HepG2 (cell line): ENCODE data around the gene CADM2.

ENCODE experiments used
- CBFB ChIP-seq: sonication (generic); formaldehyde crosslinking; IDR thresholded peaks from 2 replicates; pipeline ENCODE4 v1.4.0; 2020; ENCODE audit warnings: missing genetic modification reagents
- GABPA ChIP-seq, 2 experiments: IDR thresholded peaks; 2 replicates each; pipeline ENCODE4 v1.6.1; 2011 to 2016; ENCODE audit warnings: low read depth in 2 of 2, low read length in 1 of 2, missing biosample characterization in 1 of 2, missing genetic modification characterization in 1 of 2
- HMG20A ChIP-seq: IDR thresholded peaks from 2 replicates; pipeline ENCODE4 v1.6.1; 2016; ENCODE audit warnings: borderline replicate concordance
- HOMEZ ChIP-seq: IDR thresholded peaks from 2 replicates; pipeline ENCODE4 v1.6.1; 2016; ENCODE audit warnings: low read depth
- KMT2B ChIP-seq: IDR thresholded peaks from 2 replicates; pipeline ENCODE4 v1.6.1; 2016; ENCODE audit warnings: missing genetic modification reagents, missing compliant biosample characterization
- MIER3 ChIP-seq: IDR thresholded peaks from 2 replicates; pipeline ENCODE4 v1.6.1; 2016; ENCODE audit warnings: missing compliant biosample characterization, borderline replicate concordance
- MXD4 ChIP-seq: IDR thresholded peaks from 2 replicates; pipeline ENCODE4 v1.6.1; 2016; ENCODE audit warnings: mild to moderate bottlenecking, missing biosample characterization, missing genetic modification reagents
- ZNF296 ChIP-seq: sonication (generic); formaldehyde crosslinking; conservative IDR thresholded peaks from 2 replicates; pipeline ENCODE4 v1.5.0; 2020; ENCODE audit warnings: mild to moderate bottlenecking, missing genetic modification reagents
- ZNF383 ChIP-seq: sonication (generic); formaldehyde crosslinking; IDR thresholded peaks from 2 replicates; pipeline ENCODE4 v1.4.0; 2020; ENCODE audit warnings: missing genetic modification reagents, mild to moderate bottlenecking, borderline replicate concordance
- ZNF720 ChIP-seq: sonication (generic); formaldehyde crosslinking; IDR thresholded peaks from 2 replicates; pipeline ENCODE4 v1.4.0; 2020; ENCODE audit warnings: missing genetic modification reagents
- ZNF891 ChIP-seq: sonication (generic); formaldehyde crosslinking; IDR thresholded peaks from 2 replicates; pipeline ENCODE4 v1.5.0; 2020; ENCODE audit warnings: mild to moderate bottlenecking, missing genetic modification reagents

GRCh38 chr3:85244519-85244918 lies 285.7 kb downstream of the CADM2 start:
- no peak for TF ChIP-seq KMT2B
- TF ChIP-seq MXD4 (CRISPR knock-in tag) = no peak
- TF ChIP-seq ZNF891 (CRISPR knock-in tag) = no peak
- TF ChIP-seq MIER3 = no peak
- TF ChIP-seq GABPA (IDR thresholded peaks at IDR 0.05; ENCODE audit: low read depth, low read length) = no peak
- TF ChIP-seq GABPA (CRISPR knock-in tag; IDR thresholded peaks at IDR 0.05; ENCODE audit: low read depth) = no peak
- no peak for TF ChIP-seq ZNF296 (CRISPR knock-in tag)
- TF ChIP-seq ZNF720 (CRISPR knock-in tag) = no peak
- TF ChIP-seq ZNF383 = no peak
- TF ChIP-seq CBFB (CRISPR knock-in tag) = no peak
- TF ChIP-seq HOMEZ = no peak
- no peak for TF ChIP-seq HMG20A (CRISPR knock-in tag)
